Measurements from ENCODE around the gene HOXA4.

Gene HOXA4

DNA sequence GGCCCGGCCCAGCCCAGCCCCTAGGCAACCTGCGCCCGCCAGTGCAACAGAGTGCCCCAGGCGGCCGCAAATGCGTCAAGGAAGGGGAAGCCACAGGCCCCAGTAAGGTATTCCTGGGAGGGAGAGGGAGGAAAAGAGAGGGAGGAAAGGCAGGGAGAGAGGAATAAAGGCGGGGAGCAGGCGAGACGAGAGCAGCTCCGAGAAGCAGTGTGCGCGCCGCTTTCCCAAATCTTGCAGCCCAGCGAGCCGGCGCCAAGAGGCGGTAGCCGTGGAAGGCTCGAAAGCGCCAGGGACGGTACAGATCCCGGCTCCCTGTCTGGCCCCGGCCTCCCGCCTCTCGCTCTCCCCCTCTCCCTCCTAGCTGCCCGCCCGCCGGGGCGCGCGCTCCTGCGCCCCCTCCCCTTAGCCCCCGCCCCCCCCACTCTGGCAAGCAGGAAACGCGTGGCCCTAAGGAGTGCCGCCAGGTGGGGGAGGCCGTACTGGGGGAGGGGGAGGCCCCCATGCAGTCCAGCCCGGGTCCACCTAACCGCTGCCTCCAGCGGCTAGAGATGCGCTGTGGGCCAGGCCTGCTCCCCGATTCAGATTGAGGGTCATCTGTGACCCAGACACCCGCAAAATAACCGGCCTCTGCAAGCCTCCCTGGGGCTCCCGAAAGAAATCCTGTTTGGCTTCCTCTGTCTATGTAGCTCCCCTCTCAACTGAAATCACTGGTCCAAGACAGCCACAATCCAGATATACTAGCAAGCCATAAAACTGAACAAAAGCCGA lies 39.3 kb upstream of the HOXA4 start:
- DNase-seq (ENCODE audit: low read depth), result peak; percentile 38

- DNase-seq (ENCODE audit: low read depth), result peak; percentile 76
These were observed 37.8 kb upstream of the HOXA4 start for GRCh38 chr7:27168265-27168947.

DNA sequence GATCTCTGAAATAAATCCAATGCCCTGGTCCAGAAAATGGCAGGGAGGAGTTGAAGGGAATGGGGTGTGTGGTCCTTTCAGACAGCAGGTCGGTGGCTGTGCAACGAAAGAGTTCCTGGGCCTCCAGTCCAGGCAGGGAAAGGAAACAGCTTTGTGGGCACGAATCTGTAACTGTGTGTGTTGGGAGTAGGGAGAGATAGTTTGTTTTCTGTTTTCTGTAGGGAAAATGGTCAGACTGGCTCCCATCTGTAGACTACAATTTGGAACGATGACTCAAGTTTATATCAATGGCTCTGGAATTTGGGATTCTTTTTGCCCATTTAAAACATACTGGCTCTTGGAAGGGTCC lies 37.3 kb upstream of the HOXA4 start:
- no peak for DNase-seq (ENCODE audit: low read depth)

GRCh38 chr7:27166531-27167505 lies 36.3 kb upstream of the HOXA4 start:
- DNase-seq (ENCODE audit: low read depth), result peak; percentile 54

DNA sequence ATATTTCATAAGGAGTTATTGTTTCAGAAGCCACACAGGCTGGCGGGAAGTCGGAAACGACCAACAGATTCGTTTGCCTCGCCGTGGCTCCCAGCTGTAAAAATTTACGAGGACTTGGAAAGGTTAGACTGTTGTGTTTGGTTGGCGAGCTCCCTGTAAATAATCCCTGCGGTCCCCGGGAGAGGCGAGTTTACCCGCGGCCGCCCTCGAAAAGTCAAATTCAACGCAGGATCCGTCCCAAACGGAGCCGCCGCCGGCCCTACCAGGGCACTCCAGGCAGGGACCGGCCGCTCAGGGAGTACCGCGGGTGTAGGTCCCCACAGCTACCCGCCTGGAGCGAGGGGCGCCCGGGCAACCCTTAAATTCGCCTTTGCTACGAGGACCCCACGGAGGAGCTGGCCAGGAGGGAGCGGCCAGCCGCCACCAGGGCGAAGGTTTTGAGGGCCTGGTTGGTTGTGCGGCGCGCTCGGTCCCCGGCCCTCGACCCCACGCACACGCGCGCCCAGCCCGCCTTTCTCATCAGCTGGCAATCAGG lies 35.5 kb upstream of the HOXA4 start:
- DNase-seq (ENCODE audit: low read depth), result no peak

- peak; percentile 93 for DNase-seq (ENCODE audit: low read depth)
These were observed 34.8 kb upstream of the HOXA4 start, which contains the start of gene HOXA9 for GRCh38 chr7:27165089-27165995. HOXA9 (minus strand) TSS chr7:27165537; CDS start chr7:27165457, 80 bp downstream.

DNA sequence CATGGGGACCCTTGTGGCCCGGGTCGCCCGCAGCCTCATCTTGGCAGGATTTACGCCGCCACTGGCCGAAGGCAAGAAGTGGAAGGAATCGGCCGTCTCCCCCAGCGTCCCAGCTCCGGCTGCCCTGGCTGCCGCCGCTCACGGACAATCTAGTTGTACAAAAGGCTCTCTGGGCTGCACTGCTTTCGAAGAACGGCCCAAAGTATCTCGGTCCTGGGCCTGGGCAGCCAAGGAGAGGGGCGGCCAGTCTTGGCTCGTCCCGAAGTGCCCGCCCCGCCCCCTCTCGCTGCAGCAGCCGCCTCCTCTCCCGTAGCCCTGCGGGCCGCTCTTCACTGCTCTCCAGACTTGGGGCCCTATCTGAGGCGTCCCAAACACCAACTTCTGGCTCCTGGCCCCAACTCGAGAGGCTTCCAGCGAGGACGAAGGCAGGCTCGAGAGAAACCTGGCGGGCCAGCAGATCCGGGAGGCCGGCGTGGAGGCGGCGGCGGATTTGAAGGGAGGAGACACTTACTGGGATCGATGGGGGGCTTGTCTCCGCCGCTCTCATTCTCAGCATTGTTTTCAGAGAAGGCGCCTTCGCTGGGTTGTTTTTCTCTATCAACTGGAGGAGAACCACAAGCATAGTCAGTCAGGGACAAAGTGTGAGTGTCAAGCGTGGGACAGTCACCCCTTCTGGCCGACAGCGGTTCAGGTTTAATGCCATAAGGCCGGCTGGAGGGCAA lies 34.0 kb upstream of the HOXA4 start:
- DNase-seq (ENCODE audit: low read depth), result no peak

GRCh38 chr7:27164045-27164366 lies 33.4 kb upstream of the HOXA4 start:
- no peak for DNase-seq (ENCODE audit: low read depth)

- no peak for DNase-seq (ENCODE audit: low read depth)
These were observed 32.9 kb upstream of the HOXA4 start for GRCh38 chr7:27163288-27164044.

- no peak for DNase-seq (ENCODE audit: low read depth)
These were observed 32.2 kb upstream of the HOXA4 start for GRCh38 chr7:27162561-27163287.

DNA sequence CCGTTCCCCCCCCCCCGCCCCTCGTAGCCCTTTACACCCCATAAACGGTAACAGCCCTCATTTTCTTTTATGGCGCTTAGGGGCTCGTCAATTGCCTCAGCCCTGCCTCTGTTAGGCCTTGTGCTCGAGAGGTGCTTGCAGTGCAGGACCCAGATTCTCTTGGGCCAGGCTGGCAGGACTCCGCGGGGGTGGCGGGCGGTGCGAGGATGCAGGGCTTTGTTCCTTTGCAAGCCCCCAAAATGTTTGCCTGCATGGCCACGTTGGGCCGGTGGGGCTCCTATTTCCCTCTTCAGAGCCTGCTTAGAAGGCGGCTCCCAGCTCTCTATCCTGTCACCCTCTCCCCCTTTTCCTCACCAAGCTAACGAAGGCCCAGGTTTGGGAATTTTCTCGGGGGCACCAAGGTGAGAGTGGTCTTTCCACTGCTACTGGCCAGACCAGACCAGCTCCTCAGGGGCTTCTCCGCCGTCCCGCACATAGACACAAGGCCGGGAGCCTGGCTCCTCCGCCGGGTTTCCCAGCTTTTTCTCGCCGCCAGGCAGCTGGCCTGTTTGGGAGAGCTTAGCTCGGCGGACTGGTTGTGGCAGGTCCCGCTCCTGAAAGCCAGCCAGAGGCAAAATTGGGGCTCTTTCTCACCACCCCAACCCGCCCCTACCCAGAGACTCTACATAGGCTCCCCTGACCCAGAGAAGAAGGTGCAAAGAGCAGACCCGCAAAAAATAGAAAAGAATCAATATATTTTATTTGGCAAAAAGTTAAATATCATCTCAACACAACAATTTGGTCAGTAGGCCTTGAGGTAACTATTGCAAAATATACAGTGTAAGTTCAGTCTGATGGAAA lies 31.4 kb upstream of the HOXA4 start:
- no peak for DNase-seq (ENCODE audit: low read depth)

- no peak for DNase-seq (ENCODE audit: low read depth)
These were observed 30.7 kb upstream of the HOXA4 start for GRCh38 chr7:27161214-27161720.

GRCh38 chr7:27160546-27161213 lies 30.1 kb upstream of the HOXA4 start:
- peak; percentile 58 for DNase-seq (ENCODE audit: low read depth)

DNA sequence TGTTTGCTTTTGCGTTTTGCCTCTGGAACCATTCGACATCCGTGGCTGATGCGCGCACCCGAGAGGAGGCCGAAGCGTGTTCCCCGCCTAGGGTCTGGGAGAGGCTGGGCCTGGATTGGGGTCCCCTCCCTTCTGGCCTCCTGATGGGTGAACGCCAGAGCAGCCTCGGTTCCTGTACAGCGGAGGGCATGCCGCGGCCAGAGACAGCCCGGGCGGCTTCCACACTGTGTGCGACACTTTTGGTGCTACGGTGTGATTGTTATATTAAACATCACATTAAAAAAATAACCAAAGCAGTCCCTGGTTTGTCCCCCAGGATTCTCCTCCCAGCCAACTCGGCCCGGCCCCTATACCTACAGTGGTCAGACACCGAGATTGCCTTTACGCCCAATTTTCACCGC lies 29.6 kb upstream of the HOXA4 start:
- DNase-seq (ENCODE audit: low read depth), result no peak

DNA sequence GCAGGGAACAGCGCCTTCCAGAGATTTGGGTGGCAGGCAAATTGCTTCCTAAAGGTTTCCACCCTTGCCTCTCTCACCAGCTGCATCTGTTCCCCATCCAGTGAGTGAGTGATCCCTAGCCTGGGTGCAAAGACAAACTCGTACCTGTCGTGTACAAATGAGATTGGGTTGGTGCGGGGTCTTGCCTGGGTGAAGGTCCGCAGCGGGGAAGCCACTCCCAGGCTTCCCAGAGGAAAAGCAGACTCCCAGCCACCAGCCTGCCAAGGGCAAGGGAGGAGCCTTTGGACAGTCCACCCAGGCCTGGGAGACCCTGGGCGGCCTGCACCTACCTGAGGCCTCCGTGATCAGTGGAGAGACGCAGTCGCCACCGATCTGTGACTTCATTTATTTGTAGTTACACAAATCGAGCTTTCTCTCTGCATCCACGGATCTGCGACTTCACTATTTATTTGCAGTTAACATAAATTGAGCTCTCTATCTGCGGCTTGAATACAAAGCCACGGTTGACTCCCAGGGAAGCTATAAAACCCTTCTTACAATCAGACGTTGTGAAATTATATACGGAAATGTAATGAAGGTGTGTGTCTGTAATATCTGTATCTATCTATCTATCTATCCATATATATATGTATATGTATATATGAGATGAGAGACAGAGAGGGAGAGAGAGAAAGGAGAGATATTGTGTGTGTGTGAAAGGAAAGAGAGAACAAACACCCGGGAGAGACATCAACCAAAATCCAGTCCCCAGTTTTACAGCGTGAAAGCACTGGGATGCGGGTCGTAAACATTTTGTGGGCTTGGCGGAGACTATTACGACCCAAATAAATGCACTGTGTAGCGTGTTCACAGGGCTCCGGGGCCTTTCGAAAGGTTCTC lies 28.9 kb upstream of the HOXA4 start:
- DNase-seq (ENCODE audit: low read depth), result no peak

All from HS-5 (cell line).